Anterior cingulate cortex (tissue), 58 donors: ENCODE results near the gene TRIM67.
A peak's percentile ranks its signal among the peaks of the same experiment; 100 is the strongest.
"Not testable (repeated sequence)": the region's sequence is repeated elsewhere in the genome, so short reads cannot be mapped to it uniquely, and the experiment has no call there.

Experiments
- DNase-seq, 58 donors: peaks; one replicate each; lab custom pipeline; 2025; lab: John Stamatoyannopoulos, UW

TRIM67 gene

DNA sequence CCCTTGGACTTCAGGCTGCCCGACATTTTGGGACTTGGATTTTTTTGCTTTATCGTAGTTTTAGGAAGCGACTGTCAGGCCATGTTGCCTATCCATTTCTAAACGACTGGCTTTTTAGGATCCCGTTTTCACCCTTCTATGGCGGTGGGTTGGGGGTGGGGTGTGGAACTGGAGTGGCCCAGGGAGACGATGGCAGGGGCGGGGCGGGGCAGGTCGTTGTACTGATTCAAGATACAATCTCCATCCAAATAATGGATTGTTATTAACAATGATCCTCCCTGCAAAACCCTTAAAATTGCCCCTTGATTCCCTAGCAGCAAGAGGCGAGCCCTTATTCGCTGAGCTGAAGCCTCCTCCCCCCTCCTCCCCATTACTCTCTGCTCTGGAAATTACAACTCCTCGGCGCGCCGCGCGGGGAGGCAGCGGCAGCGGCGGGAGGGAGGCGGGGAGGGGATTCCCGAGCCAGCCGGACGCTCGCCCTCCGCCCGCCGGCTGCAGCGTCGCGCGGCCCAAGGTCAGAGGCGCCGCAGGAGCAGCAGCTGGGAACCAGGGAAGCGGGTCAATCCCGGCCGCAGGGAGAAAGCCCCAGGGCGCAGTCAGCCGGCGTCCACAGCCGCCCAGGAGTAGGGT, at the start of gene TRIM67:
Gene TRIM67 (plus strand): TSS at position 392 of the 630 bp plus-strand sequence. CDS start 912 bp downstream, outside the sequence.
- DNase-seq = peak in 18 of 58 donors; percentile 14 to 68 (median 26)

DNA sequence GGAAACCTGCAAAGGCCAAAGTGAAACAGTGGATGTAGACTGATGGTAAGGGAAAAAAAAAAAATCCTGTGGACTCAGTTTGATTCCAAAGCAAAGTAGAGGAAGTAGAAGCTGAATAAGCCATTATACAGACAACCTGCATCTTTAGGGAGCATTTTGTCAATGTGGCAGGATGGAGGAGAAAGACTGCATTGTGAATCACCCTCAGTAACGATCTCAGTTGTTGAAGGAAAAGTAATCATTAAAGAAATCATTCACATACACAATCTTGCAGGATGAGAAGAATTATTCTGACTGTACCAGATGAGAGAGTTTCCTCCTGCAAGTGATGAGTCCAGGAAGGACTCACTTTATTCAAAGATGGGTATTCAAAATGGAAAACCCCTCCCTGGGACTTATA, 45.1 kb upstream of the TRIM67 start:
- no peak for DNase-seq

DNA sequence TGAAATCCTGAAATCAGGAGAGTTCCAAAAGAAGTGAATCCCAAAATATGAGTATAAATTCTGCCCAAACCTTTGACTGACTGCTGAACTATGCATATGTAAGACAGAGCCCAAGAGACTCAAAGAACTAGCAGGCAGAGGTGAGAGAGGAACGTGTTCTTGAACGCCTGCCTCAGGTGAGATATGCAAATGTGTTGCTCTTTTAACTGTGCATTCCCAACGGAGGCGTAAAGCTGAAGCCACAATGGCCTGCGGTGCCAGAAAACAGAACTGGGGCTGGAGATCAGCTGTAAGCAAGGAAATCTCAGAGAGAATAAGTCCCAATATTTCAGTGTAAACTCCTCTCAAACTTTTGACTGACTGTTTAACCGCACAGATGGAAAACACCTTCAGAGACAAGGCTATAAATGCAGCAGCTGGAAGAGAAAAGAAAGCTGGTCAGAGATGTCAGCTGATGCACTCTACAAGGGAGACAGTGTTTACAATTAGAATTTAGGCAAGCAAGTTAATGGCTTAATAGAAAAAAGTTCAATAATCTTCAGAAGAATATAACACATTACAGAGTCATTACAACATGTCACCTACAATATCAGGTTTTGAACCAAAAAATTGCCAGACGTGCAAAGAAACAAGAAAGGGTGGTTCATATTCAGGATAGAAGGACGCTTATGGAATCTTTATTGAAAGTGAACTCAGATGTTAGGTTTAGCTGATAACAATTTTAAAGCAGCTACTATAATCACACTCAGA, 43.0 kb upstream of the TRIM67 start:
- no peak for DNase-seq

DNA sequence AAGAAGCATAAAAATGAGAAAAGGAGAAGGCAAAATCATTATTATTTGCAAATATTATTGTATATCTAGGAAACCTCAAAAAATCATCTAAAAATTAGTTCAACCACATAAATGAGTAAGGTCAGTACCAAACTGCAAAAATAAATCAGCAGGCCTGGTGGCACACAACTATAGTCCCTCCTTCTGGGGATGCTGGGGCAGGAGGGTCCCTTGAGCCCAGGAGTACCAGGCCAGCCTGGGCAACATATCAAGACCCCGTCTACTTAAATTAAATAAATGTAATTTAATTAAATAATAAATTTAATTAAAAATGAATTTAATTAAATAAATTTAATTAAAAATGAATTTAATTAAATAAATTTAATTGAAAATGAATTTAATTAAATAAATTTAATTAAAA, 40.3 kb upstream of the TRIM67 start:
- DNase-seq = no peak

DNA sequence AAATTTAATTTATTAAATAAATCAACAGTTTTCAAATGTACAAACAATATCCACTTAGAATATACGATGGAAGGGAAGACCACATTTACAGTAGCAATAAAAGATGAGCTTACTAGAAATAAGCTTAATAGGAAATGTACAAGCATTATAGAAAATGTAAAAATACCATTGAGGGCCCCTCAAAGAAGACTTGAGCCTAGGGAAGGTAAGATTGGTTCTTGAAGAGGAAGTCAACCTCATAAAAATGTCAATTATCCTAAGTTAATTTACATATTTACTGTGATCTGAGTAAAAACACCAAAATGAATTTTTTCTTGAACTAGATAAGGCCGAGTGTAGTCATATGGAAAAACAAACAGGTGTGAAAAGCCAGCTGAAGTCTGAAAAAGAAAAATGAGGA, 39.7 kb upstream of the TRIM67 start:
- DNase-seq = no peak

DNA sequence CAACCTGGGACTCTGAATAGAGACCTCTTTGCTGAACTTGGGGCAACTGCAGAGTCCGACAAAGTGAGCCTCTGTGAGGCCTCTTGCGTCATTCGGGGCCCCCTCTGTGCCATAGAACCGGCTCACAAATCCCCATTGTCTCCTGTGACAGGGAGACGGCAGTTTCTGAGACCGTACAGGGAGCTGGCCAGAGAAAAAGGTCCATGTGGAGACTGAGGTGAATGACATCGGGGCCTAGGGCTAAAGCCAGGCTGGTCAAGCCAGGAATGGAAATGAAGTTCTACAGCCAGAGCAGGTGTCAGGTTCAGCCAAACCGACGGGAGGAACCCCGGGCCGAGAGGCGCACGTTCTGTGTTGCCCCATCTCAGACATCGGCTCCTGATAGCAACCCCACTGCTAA, 37.1 kb upstream of the TRIM67 start:
- peak in 24 of 58 donors; percentile 1 to 71 (median 25) for DNase-seq

DNA sequence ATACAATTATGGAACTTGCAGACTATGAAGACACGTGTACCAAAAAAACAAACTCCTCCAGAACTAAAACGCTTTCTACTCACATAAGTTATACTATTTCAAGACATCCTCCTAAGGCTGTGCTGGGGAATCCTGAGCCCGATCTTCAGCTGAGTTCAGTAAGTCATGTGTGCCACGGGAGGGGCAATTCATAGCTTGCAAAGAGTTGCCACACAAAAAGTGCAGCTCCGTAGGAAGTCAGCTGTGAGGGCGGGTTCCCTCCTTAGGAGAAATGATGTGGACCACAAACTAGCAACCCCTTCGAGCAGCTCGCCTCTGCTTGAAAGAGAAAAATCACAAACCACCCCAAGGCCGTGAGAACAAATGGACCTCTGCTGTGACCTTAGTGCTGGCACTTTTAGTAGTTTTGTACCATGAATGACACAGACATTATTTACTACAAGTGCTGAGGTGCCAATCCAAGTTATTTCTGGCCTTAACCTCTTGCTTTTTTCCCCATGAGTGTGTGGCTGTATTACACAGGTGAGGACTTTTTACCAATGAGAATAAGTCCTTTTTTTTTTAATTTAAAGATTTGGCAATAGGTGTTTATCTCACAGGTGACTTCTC, 35.8 kb upstream of the TRIM67 start:
- no peak for DNase-seq

DNA sequence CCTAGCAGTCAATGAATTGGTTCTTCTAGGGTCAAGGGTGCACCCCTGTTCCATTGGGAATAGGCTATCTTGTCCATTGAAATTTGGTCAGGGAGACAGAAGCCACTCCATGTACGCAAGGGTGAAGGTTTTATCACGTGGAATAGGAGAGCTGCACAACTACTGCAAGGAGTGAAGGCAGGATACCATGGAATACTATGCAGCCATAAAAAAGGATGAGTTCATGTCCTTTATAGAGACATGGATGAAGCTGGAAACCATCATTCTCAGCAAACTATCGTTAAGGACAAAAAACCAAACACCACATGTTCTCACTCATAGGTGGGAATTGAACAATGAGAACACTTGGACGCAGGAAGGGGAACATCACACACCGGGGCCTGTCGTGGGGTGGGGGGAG, 34.8 kb upstream of the TRIM67 start:
- DNase-seq = not testable (repeated sequence)

DNA sequence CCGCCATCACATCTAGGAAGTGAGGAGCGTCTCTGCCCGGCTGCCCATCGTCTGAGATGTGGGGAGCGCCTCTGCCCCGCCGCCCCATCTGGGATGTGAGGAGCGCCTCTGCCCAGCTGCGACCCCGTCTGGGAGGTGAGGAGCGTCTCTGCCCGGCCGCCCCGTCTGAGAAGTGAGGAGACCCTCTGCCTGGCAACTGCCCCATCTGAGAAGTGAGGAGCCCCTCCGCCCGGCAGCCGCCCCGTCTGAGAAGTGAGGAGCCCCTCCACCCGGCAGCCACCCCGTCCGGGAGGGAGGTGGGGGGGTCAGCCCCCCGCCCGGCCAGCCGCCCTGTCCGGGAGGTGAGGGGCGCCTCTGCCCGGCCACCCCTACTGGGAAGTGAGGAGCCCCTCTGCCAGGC, 33.4 kb upstream of the TRIM67 start:
- not testable (repeated sequence) for DNase-seq

DNA sequence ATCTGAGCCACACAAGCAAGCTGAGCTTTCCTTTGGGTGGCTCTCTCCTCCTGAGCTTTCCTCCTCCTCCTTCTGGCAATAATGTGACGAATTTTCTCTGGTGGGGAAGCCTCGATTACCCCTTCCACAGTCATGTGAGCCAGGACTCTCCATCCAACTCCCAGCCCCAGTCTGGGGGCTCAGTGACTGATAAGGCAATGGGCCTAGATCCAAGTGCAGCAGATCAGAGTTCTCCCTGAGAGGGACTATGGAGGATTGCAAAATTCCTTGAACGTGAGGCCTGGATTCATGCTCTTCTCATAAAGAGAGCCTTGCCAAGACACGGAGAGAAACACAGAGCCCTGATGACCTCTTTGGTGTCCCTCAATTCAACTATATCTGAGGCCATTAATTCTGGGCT, 31.3 kb upstream of the TRIM67 start:
- no peak for DNase-seq

DNA sequence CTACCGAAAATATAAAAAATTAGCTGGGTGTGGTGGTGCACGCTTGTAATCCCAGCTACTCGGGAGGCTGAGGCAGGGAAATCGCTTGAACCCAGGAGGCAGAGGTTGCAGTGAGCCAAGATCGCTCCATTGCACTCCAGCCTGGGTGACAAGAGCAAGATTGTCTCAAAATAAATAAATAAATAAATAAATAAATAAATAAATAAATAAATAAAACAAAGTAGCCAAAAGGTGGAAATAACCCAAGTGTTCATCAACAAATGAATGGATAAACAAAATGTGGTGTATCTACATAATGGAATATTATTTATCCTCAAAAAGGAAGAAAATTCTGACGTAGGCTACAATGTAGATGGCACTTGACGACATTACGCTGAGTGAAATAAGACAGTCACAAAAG, 29.3 kb upstream of the TRIM67 start:
- not testable (repeated sequence) for DNase-seq

DNA sequence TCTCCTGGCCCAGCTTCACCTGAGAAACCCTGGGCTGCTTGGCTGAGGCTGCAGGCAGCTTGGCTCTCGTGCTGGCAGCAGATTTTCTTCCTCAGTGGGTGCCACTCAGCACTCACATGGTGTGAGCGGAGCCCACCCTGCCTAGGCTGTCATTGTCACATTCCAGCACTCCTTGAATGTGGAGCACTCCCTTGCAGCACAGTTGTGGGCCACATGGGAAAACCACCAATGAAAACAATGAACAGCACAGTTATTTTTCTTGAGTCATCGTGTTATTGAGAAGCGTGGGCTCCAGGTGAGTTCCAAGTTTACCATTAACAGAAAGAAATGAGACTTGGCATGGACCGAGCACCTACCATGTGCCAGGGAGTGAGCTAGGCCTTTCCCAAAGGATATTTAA, 27.2 kb upstream of the TRIM67 start:
- DNase-seq = no peak

DNA sequence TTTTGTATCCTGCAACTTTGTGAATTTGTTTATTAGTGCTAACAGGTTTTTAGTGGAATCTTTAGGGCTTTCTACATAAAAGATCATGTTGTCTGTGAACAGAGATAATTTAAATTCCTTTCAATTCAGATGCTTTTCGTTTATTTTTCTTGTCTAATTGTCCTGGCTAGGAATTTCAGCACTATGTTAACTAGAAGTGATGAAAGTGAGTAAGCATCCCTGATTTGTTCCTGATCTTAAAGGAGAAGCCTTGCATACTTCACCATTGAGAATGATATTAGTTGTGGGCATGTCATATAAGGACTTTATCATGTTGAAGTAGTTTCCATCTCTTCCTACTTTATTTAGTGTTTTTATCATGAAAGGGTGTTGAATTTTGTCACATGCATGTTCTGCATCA, 23.6 kb upstream of the TRIM67 start:
- no peak for DNase-seq

DNA sequence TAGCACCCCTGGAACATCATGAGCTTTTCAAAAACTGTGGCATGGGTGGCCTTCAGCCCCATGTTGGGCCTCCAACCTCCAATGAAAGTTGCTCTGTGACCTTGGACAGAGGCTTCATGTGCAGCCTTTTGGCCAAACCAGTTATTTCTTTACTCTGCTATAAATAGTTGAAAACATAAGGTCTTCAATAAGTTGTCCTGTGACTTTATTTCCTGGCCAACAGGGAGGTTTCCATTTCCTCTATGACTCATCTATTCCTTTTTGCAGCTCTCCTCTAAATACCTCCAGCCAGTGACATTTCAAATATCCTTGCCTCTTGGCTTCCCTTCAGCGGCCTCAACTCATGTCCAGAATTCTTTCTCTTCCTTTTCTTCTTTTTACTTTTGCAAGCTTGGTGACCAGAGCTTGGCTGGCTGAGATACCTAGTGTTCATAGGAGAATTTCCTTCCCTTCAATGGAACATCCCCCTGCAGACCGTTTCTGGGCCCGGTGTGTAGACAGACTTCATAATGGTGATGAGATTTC, 22.7 kb upstream of the TRIM67 start:
- DNase-seq = no peak

DNA sequence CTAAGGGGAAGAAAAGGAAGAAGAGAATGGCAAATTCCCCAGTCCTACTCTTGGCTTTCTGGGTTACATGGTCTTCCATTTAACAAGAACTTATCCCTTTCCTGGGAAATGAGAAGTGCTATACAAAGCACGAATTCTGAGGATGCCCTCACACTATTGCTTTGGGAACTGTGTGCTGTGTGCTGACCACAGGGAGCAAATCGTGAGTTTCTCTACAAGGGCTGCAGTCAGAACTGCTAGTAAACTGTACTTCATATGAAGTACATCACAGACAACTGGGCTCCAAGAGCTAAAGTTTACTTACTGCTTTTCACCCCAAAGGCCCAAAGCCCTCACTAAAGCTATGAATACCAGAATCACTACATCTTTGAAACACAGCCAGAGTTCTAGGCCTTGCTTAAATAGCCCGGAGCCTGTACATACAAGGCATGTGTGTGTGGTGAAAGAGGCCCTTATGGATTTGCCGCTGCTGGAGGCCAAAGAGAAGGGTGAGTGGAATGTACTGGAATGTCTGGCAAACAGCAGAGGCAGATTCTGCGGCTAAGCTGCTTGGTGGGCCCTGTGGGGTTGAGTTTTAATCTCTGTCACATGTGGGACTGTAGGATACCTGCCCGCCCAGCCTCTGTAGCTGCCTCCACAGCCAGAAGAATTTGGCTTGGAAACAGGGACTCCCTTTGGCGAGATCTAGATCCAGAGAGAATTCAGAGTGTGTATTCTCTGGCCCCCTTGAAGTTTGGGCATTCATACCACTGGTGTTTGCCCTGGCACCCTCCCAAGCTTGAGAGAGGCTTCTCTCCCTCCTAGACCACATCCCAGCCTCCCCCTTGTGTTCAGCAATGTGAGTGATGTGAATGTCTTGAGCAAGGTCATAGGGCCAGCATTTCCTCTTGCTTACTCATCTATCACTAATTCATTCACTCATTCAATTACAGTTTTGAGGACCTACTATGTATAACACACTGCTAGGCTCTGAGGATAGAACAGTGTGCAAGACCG, 21.9 kb upstream of the TRIM67 start:
- DNase-seq = no peak

DNA sequence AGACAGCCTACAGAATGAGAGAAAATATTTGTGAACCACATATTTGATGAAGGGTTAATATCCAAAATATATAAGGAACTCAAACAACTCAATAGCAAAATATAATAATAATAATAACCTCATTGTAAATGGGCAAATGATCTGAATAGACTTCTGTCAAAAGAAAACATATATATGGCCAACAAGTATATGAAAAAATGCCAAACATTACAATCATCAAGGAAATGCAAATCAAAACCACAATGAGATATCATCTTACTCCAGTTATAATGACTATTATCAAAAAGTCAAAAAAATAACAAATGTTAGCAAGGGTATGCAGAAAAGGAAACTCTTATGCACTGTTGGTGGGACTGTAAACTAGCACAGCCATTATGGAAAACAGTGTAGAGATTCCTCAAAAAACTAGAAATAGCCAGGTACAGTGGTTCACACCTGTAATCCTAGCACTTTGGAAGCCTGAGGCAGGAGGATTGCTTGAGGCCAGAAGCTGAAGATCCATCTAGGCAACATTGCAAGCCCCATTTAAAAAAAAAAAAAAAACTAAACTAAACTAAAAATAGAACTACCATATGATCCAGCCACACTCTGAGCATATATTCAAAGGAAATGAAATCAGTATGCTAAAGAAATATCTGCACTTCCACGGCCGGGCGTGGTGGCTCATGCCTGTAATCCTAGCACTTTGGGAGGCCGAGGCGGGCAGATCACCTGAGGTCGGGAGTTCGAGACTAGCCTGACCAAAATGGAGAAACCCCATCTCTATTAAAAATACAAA, 17.3 kb upstream of the TRIM67 start:
- DNase-seq = no peak

DNA sequence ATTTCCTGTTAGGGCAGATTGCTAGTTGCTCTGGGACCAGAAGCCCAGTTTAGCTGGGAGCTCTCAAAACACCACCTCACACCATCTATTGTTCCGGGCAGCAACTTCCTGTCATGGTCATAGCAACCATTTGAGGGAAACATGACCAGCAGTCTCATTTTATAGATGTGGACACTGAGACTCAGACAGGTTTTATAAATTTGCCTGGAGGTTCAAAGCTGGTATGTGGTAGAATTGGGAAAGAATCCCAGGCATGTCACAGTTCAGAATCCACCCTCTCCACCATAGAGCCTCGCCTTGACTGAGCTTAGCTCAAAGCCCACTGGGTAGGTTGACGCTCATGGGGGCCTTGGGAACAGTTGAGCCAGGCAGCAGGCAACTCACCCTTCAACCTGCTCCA, 14.0 kb upstream of the TRIM67 start:
- no peak for DNase-seq

DNA sequence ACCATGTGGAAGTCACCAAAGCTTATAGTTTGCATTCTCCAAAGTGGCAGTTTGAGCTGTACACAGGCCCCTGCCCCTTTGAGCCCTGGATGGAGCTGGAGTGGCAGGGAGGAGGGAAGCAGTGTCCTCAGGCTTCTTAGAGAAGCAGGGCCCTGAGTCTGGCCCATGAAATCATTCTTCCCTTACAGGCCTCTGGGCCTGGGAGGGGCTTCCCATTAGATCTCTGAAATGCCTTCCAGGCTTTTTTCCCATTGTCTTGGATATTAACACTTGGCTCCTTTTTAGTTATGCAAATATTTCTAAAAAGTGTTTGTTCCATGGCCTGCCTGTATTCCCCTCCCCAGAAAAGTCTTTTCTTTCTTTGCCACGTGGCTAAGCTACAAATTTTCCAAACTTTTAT, 10.0 kb upstream of the TRIM67 start:
- no peak for DNase-seq

DNA sequence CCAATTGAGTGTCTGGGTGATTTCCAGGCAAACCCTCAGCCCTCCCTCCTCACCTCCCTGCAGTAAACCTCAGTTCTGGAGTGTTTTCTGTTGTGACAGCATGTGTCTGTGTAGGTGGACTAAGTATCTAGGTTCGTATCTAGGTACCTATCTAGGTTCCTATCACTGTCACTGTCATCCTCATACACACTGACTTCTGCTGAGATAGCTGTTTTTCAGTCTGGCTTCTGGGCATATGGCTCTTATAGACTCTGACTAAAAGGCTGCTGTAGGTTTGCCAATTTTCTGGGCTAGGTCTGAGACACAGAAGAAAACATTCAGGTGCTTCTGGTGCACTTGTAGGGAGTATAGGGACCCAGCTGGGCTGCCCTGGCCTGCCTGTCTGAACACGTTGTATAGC, 8.1 kb upstream of the TRIM67 start:
- DNase-seq = no peak

DNA sequence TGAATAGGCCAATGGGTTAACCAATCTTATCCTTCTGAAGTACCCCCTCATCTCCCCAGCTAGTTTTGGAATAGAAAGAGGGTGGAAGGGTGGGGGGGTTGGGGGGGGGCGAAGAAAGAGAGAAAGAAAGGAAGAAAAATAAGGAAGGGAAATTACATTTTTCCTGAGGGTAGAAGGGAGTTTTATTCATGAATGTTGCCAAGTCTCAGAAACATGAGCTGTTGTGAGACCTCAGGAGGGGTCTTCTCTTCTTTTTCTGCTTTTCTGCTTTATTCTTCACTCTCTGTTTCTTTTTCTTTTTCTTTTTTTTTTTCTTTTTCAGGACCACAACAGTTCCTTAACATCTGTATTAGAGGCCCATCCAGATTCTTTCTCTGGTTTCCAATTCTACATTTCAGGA, 6.0 kb upstream of the TRIM67 start:
- DNase-seq = no peak
